ENCODE results near the gene PARP6. TPM values are rescaled to one million over a fixed set of nuclear protein-coding genes. Genes with fewer than 3 reads are reported as not detected.

Gene PARP6
- total and polyA plus RNA-seq, 4 donors = 4.3 to 15.3 (median 9.3) TPM

DNA sequence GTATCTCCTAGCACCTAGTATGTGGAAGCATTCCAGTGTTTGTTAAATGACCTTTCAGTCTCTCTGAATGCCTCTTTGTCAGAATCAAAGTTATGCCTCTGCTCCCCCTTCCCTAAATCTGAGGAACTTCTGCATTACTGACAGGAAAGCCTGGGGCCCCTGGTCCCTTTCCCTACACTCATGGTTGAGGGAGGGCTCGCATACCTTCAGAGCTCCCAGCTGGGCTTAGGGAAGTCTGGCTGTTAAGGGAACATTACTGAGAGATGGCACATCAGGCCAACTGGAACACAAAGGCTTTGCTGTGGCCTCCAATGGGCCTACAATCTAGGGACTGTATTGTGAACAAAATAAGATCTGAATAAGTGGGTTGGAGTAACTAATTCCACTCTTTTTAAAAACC is 51.7 kb downstream of the PARP6 start:
- 81% methylated on average over 1 of the region's 1 CpG for WGBS
- no peak overlapping the region for H3K4me3 ChIP-seq (ENCODE audit: low read depth in 1 of 3, low read length in 3 of 3)
- no peak for TF ChIP-seq YY1 (IDR thresholded peaks at IDR 0.05)
- TF ChIP-seq, protein P1, sequence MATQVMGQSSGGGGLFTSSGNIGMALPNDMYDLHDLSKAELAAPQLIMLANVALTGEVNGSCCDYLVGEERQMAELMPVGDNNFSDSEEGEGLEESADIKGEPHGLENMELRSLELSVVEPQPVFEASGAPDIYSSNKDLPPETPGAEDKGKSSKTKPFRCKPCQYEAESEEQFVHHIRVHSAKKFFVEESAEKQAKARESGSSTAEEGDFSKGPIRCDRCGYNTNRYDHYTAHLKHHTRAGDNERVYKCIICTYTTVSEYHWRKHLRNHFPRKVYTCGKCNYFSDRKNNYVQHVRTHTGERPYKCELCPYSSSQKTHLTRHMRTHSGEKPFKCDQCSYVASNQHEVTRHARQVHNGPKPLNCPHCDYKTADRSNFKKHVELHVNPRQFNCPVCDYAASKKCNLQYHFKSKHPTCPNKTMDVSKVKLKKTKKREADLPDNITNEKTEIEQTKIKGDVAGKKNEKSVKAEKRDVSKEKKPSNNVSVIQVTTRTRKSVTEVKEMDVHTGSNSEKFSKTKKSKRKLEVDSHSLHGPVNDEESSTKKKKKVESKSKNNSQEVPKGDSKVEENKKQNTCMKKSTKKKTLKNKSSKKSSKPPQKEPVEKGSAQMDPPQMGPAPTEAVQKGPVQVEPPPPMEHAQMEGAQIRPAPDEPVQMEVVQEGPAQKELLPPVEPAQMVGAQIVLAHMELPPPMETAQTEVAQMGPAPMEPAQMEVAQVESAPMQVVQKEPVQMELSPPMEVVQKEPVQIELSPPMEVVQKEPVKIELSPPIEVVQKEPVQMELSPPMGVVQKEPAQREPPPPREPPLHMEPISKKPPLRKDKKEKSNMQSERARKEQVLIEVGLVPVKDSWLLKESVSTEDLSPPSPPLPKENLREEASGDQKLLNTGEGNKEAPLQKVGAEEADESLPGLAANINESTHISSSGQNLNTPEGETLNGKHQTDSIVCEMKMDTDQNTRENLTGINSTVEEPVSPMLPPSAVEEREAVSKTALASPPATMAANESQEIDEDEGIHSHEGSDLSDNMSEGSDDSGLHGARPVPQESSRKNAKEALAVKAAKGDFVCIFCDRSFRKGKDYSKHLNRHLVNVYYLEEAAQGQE (IDR thresholded peaks at IDR 0.05) = no peak
- no peak for TF ChIP-seq RXRA (IDR thresholded peaks at IDR 0.05)
- no peak for TF ChIP-seq GABPA (IDR thresholded peaks at IDR 0.05 in 1 of 2, conservative IDR thresholded peaks at IDR 0.05 in 1 of 2)
- no peak for TF ChIP-seq TAF1 (conservative IDR thresholded peaks at IDR 0.05)
- no peak for TF ChIP-seq EGR1 (IDR thresholded peaks at IDR 0.05; ENCODE audit: low read depth in 2 of 2)
- TF ChIP-seq, protein P2, sequence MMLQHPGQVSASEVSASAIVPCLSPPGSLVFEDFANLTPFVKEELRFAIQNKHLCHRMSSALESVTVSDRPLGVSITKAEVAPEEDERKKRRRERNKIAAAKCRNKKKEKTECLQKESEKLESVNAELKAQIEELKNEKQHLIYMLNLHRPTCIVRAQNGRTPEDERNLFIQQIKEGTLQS (IDR thresholded peaks at IDR 0.05) = no peak
- TF ChIP-seq, protein P3, sequence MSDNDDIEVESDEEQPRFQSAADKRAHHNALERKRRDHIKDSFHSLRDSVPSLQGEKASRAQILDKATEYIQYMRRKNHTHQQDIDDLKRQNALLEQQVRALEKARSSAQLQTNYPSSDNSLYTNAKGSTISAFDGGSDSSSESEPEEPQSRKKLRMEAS (IDR thresholded peaks at IDR 0.05) = no peak
- no peak for TF ChIP-seq HNF4G (IDR thresholded peaks at IDR 0.05)
- no peak for TF ChIP-seq NR2F2 (IDR thresholded peaks at IDR 0.05)
- TF ChIP-seq FOXA2 (IDR thresholded peaks at IDR 0.05) = no peak
- no peak for TF ChIP-seq JUND (IDR thresholded peaks at IDR 0.05)
- no peak for TF ChIP-seq SP1 (IDR thresholded peaks at IDR 0.05)
- TF ChIP-seq, protein P4, sequence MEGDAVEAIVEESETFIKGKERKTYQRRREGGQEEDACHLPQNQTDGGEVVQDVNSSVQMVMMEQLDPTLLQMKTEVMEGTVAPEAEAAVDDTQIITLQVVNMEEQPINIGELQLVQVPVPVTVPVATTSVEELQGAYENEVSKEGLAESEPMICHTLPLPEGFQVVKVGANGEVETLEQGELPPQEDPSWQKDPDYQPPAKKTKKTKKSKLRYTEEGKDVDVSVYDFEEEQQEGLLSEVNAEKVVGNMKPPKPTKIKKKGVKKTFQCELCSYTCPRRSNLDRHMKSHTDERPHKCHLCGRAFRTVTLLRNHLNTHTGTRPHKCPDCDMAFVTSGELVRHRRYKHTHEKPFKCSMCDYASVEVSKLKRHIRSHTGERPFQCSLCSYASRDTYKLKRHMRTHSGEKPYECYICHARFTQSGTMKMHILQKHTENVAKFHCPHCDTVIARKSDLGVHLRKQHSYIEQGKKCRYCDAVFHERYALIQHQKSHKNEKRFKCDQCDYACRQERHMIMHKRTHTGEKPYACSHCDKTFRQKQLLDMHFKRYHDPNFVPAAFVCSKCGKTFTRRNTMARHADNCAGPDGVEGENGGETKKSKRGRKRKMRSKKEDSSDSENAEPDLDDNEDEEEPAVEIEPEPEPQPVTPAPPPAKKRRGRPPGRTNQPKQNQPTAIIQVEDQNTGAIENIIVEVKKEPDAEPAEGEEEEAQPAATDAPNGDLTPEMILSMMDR (IDR thresholded peaks at IDR 0.05; ENCODE audit: low read depth, low read length, missing input control) = no peak
- TF ChIP-seq, protein P5, sequence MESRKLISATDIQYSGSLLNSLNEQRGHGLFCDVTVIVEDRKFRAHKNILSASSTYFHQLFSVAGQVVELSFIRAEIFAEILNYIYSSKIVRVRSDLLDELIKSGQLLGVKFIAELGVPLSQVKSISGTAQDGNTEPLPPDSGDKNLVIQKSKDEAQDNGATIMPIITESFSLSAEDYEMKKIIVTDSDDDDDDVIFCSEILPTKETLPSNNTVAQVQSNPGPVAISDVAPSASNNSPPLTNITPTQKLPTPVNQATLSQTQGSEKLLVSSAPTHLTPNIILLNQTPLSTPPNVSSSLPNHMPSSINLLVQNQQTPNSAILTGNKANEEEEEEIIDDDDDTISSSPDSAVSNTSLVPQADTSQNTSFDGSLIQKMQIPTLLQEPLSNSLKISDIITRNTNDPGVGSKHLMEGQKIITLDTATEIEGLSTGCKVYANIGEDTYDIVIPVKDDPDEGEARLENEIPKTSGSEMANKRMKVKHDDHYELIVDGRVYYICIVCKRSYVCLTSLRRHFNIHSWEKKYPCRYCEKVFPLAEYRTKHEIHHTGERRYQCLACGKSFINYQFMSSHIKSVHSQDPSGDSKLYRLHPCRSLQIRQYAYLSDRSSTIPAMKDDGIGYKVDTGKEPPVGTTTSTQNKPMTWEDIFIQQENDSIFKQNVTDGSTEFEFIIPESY (IDR thresholded peaks at IDR 0.05) = no peak
- no peak for TF ChIP-seq RAD21 (IDR thresholded peaks at IDR 0.05)
- no peak for TF ChIP-seq HNF4A (conservative IDR thresholded peaks at IDR 0.05)
- no peak for TF ChIP-seq FOXA1 (IDR thresholded peaks at IDR 0.05)
- no peak overlapping the region for H3K27ac ChIP-seq (ENCODE audit: low read depth in 1 of 2, low read length in 2 of 2)
- no peak overlapping the region for H3K9ac ChIP-seq (ENCODE audit: low read depth in 1 of 2, low read length in 2 of 2)
- H3K36me3 ChIP-seq (ENCODE audit: control insufficient read depth in 4 of 4, insufficient read depth in 3 of 4, low read depth in 1 of 4, low read length in 3 of 4) = peaks cover 3 to 7% (median 5%) of the 10 kb centered on the region in 4 donors
- H3K9me3 ChIP-seq (ENCODE audit: control insufficient read depth in 4 of 4, low read length in 3 of 4) = no peaks in the 10 kb centered on the region
- H3K4me1 ChIP-seq (ENCODE audit: control insufficient read depth in 4 of 4, insufficient read depth in 4 of 4, low read length in 3 of 4) = no peaks in the 10 kb centered on the region
- no peaks in the 10 kb centered on the region for H3K27me3 ChIP-seq (ENCODE audit: control insufficient read depth in 4 of 4, insufficient read depth in 4 of 4, low read length in 3 of 4)
- DNase-seq (ENCODE audit: low spot score) = no peak

All from liver (tissue), 9 donors.